H1 (cell line): Measurements from ENCODE around the gene ABI1. TPM values are rescaled to one million over a fixed set of nuclear protein-coding genes. Genes with fewer than 3 reads are reported as not detected.

ENCODE experiments used
- polyA plus RNA-seq, 7 experiments: library from polyadenylated mRNA; depleted of rRNA in 3 of 7; stranded (reverse) in 5 of 7; unstranded in 2 of 7; fragments of >200 nt in 5 of 7; fragments of 200-250 nt in 2 of 7; gene quantifications; 1 replicate in 5 of 7; 2 replicates in 1 of 7; 4 replicates in 1 of 7; pipeline versions ENCODE4 v1.2.1 to v1.2.3, GENCODE V29; 2011 to 2013; ENCODE audit warnings: missing spikeins in 2 of 7, mixed read lengths in 2 of 7
- small RNA-seq: library from polyadenylated mRNA; stranded (forward); fragments of <200 nt; extraction: miRNeasy Mini kit (QIAGEN cat#:217004); gene quantifications from one replicate; pipeline ENCODE3, GENCODE V24; 2013; ENCODE audit not compliant: insufficient read depth
- total RNA-seq: library from RNA; stranded (reverse); fragmentation: NEBNext Ultra II Directional; extraction: Animal tissue kit (Norgen Biotek cat#: 25700); gene quantifications from 2 replicates; pipeline ENCODE4 v1.2.1, GENCODE V29; 2021

ABI1 gene
- total and polyA plus RNA-seq, 2 of the 8 experiments (the other 6 are each of a cell fraction or from before 2014, with no cell fraction given) = 35.4 to 37.0 TPM

Small RNAs within 50 kb of the gene (small RNA-seq; reads per million reads assigned to genes)
- not detected for gene RF00191
- gene RNU6-946P = not detected

Other genes starting within 250 kb of the ABI1 start
- gene PDSS1, start 163.3 kb downstream of the ABI1 start, total RNA-seq = 18.2 and 21.3 TPM in 2 replicates
- gene PDSS1, start 163.3 kb downstream of the ABI1 start, polyA plus RNA-seq (2011; rRNA removed) = 14.3 and 26.0 TPM in 2 replicates
- 7.0 and 8.8 TPM in 2 replicates for gene ANKRD26, start 239.5 kb upstream of the ABI1 start, total RNA-seq
- 0.66 and 1.3 TPM in 2 replicates for gene ANKRD26, start 239.5 kb upstream of the ABI1 start, polyA plus RNA-seq (2011; rRNA removed)